Measurements from ENCODE around the gene LIMS2.

- TF ChIP-seq CTCF (IDR thresholded peaks at IDR 0.05) = no peak
- no peak for TF ChIP-seq EP300 (IDR thresholded peaks at IDR 0.05)
- no peak for TF ChIP-seq POLR2A (IDR thresholded peaks at IDR 0.05)
Measured at GRCh38 chr2:127607399-127607908, 67.9 kb downstream of the LIMS2 start.

Data from tibial nerve (tissue), 4 donors.